ENCODE results near the gene SORBS2. TPM values are rescaled to one million over a fixed set of nuclear protein-coding genes. Genes with fewer than 3 reads are reported as not detected.
A peak's percentile ranks its signal among the peaks of the same experiment; 100 is the strongest.

SORBS2 gene
- total and polyA plus RNA-seq, 2 of the 4 experiments (the other 2 are of a cell fraction): 0.18 TPM; not detected in 1

DNA sequence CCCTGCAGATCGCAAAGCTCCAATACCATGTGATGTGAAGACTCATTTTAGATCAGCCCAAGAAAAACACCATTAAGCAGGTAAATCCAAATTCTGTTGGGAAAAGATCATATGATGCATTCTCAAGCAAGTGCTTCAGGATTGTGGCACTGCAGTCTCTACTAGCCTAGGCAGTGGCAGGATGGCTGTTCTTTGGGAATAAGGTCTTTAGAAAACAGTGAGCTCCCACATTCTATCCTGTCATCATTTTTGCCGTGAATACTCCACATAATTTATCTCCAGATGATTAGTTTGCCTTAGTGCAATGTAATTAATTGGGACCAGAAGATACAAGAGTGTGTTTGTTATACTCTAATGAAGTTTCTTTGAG, 18.9 kb downstream of the SORBS2 start:
- Histone ChIP-seq H4K20me1 (ENCODE audit: insufficient read depth, low read length) (no peaks in the 10 kb centered on the region), H2BK15ac (ENCODE audit: low read depth, low read length) (no peak overlapping the region; the same call in 2 of the 3 replicates), H2BK5ac (ENCODE audit: low read depth, low read length, poor library complexity, severe bottlenecking) (no peak overlapping the region), H3K56ac (ENCODE audit: extremely low read depth, insufficient read depth, low read length) (no peak overlapping the region), H4K8ac (ENCODE audit: low read depth in 2 of 2, low read length in 2 of 2) (peak overlapping the region in 1 of 2 experiments; percentile 24; a peak in 1 of 4 replicates), H3K27me3 (ENCODE audit: control insufficient read depth, insufficient read depth, low read length) (peaks cover 2% of the 10 kb centered on the region; the same call in 1 of the 2 replicates), H2BK20ac (ENCODE audit: low read depth, low read length) (peak overlapping the region; percentile 48; the same call in 1 of the 2 replicates), H3K18ac (ENCODE audit: low read depth, low read length) (no peak overlapping the region), H4K5ac (ENCODE audit: low read depth, low read length) (no peak overlapping the region), H2AFZ (replicated peaks; ENCODE audit: low read length, poor library complexity) (no peak overlapping the region), H3K4ac (ENCODE audit: low read depth, low read length) (peak overlapping the region; percentile 54), H3K9me1 (ENCODE audit: insufficient read depth, low read length) (peaks cover 7% of the 10 kb centered on the region; the same call in 1 of the 2 replicates), H2AK9ac (replicated peaks; ENCODE audit: low read depth, low read length, poor library complexity) (no peak overlapping the region), H3K27ac (ENCODE audit: insufficient read depth, low read length) (no peak overlapping the region), H3K4me1 (ENCODE audit: control insufficient read depth, insufficient read depth, low read length) (peaks cover 11% of the 10 kb centered on the region), H3K23ac (ENCODE audit: low read depth, low read length) (no peak overlapping the region), H4K91ac (ENCODE audit: insufficient read depth, low read depth, low read length) (no peak overlapping the region), H3K9me3 (ENCODE audit: control insufficient read depth, insufficient read depth, low read length) (no peaks in the 10 kb centered on the region), H3K14ac (replicated peaks; ENCODE audit: low read depth, low read length) (no peak overlapping the region), H3K79me1 (ENCODE audit: low read depth in 1 of 2, low read length in 2 of 2) (no peaks in the 10 kb centered on the region), H3K4me2 (ENCODE audit: low read depth, low read length) (no peak overlapping the region), H3K36me3 (ENCODE audit: control insufficient read depth, insufficient read depth, low read length) (no peaks in the 10 kb centered on the region), H3K4me3 (ENCODE audit: insufficient read depth, low read depth, low read length) (no peak overlapping the region), H2BK120ac (ENCODE audit: low read depth, low read length) (peak overlapping the region; percentile 66), H2AK5ac (ENCODE audit: low read depth, low read length) (no peak overlapping the region), H3K9ac (ENCODE audit: low read depth, low read length) (no peak overlapping the region)
- no peak for TF ChIP-seq FOS (IDR thresholded peaks at IDR 0.05; ENCODE audit: low read depth, low read length)
- no peak for TF ChIP-seq MAZ (IDR thresholded peaks at IDR 0.05; ENCODE audit: borderline replicate concordance, low read depth, low read length)
- no peak for TF ChIP-seq NFE2L2 (IDR thresholded peaks at IDR 0.05; ENCODE audit: low read depth, low read length)
- TF ChIP-seq RCOR1 (IDR thresholded peaks at IDR 0.05; ENCODE audit: insufficient replicate concordance, low read length): no peak
- no peak for TF ChIP-seq CHD1 (IDR thresholded peaks at IDR 0.05; ENCODE audit: low read depth, low read length)
- TF ChIP-seq SMC3 (IDR thresholded peaks at IDR 0.05; ENCODE audit: low read depth, low read length): no peak
- TF ChIP-seq BHLHE40 (IDR thresholded peaks at IDR 0.05; ENCODE audit: low read depth, low read length): no peak
- TF ChIP-seq MXI1 (IDR thresholded peaks at IDR 0.05; ENCODE audit: borderline replicate concordance, low read depth, low read length): no peak
- TF ChIP-seq RAD21 (IDR thresholded peaks at IDR 0.05; ENCODE audit: low read length): no peak
- TF ChIP-seq, protein P1, sequence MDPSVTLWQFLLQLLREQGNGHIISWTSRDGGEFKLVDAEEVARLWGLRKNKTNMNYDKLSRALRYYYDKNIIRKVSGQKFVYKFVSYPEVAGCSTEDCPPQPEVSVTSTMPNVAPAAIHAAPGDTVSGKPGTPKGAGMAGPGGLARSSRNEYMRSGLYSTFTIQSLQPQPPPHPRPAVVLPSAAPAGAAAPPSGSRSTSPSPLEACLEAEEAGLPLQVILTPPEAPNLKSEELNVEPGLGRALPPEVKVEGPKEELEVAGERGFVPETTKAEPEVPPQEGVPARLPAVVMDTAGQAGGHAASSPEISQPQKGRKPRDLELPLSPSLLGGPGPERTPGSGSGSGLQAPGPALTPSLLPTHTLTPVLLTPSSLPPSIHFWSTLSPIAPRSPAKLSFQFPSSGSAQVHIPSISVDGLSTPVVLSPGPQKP (IDR thresholded peaks at IDR 0.05; ENCODE audit: borderline replicate concordance, low read depth, low read length): no peak
- no peak for TF ChIP-seq RFX5 (IDR thresholded peaks at IDR 0.05; ENCODE audit: low read depth, low read length)
- dilution Hi-C loops (cut with HindIII; ENCODE audit: low sequenced_read_pairs, unreplicated experiment): no loop called here
- ATAC-seq (ENCODE audit: low read depth) (peak; percentile 25; the same call in 1 of the 2 replicates), DNase-seq (no peak)
- CTCF ChIA-PET: interaction anchor here (0.9 kb wide), 1 partner anchor 228 kb away, joined by 3 read pairs; no protein-coding TSS in a partner anchor
- intact Hi-C loops (cut with micrococcal nuclease): loop anchor here (2.0 kb wide), 1 partner anchor 46 kb away; no protein-coding TSS in a partner anchor
- POLR2A ChIA-PET (ENCODE audit: unreplicated experiment): no interaction called here
- in situ Hi-C loops (cut with MboI; ENCODE audit: low sequenced_read_pairs): no loop called here
- no TSS peak for BruUV-seq (replicated peaks)
- WGBS, 2 experiments (ENCODE audit: extremely low coverage in 2 of 2, insufficient read length in 1 of 2): no CpG with 5 or more reads among the region's 2 CpGs

All from IMR-90 (cell line).